Uterus (tissue), 2 donors: ENCODE results near the gene SMAP1.

Experiments
- POLR2A ChIP-seq, 2 donors: fragments of 450-650 bp; IDR thresholded peaks; one replicate each; pipeline ENCODE4 v1.6.1; 2016; ENCODE audit warnings: antibody characterized with exemption in 2 of 2, mild to moderate bottlenecking in 1 of 2, moderate library complexity in 1 of 2
- TF ChIP-seq, protein P1 (sequence below), 4 experiments: fragments of 200-600 bp in 2 of 4; fragments of 450-650 bp in 2 of 4; sonication (generic) in 2 of 4; IDR thresholded peaks; one replicate each; pipeline ENCODE4 v1.5.1; 2016 to 2019; ENCODE audit warnings: antibody characterized with exemption in 4 of 4, mild to moderate bottlenecking in 2 of 4, moderate library complexity in 1 of 4

GRCh38 chr6:70629929-70630328 lies 37.8 kb upstream of the SMAP1 start:
- TF ChIP-seq, protein P1, sequence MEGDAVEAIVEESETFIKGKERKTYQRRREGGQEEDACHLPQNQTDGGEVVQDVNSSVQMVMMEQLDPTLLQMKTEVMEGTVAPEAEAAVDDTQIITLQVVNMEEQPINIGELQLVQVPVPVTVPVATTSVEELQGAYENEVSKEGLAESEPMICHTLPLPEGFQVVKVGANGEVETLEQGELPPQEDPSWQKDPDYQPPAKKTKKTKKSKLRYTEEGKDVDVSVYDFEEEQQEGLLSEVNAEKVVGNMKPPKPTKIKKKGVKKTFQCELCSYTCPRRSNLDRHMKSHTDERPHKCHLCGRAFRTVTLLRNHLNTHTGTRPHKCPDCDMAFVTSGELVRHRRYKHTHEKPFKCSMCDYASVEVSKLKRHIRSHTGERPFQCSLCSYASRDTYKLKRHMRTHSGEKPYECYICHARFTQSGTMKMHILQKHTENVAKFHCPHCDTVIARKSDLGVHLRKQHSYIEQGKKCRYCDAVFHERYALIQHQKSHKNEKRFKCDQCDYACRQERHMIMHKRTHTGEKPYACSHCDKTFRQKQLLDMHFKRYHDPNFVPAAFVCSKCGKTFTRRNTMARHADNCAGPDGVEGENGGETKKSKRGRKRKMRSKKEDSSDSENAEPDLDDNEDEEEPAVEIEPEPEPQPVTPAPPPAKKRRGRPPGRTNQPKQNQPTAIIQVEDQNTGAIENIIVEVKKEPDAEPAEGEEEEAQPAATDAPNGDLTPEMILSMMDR (IDR thresholded peaks at IDR 0.05), result no peak
- TF ChIP-seq POLR2A (IDR thresholded peaks at IDR 0.05), result no peak
